Activated CD8-positive, alpha-beta memory T cell treated with anti-CD3 and anti-CD28 coated beads, Interleukin-2, amount 50 U/mL, for 1 hour (primary cell): Measurements from ENCODE around the gene AFF3.

Experiments
- DNase-seq: peaks from one replicate; pipeline ENCODE4 v3.0.0-alpha.2; 2020; ENCODE audit errors: extremely low read depth

The AFF3 gene

DNA sequence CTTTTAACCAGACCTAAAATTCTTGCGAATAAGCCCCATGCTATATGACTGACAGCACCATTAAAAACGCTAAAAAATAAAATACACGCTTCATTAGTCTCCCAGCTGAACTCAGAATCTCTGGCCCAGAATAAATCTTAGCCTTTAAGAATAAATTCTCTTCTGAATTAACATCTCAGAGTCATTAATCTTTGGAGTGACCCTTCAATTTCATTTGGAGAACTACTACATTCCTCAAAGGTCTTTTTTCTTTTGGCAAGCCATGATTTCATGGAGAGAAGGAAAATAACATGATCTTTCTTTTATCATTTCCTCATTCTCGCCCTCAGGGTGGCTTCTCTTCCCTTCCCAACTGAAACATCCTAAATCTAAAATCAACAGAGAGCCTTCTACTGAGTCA is 259.0 kb downstream of the AFF3 start:
- no peak for DNase-seq

DNA sequence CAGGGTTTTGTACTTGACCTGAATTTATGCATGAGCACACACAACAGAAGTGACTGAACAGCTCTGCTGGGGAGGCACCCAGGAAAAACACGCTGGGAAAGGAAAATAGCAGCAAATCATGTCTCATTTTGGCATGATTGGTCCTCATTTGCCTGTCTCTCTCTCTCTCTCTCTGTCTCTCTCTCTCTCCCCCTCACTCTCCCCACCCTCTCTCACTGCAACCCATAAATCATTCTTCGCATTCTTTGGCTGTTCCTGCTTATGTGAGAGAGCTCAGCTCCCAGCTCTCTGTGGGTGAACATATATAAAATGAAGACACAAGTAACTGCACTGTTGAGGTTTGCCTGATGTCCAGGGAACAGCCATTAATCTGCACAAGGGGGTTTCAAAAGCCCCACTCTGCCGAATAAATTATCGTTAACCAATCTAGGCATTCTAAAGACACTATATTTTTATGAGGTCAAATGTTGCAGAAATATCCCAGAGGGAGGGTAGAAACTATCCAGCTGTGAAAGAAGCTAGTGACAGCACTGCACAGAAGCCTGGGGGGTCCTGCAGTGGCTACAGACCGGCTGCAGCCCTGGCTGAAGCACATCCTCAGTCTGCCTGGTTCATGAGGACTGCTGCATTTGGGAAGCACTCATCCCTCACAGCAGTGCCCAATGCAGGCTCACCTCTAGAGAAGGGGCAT is 260.3 kb downstream of the AFF3 start:
- no peak for DNase-seq

DNA sequence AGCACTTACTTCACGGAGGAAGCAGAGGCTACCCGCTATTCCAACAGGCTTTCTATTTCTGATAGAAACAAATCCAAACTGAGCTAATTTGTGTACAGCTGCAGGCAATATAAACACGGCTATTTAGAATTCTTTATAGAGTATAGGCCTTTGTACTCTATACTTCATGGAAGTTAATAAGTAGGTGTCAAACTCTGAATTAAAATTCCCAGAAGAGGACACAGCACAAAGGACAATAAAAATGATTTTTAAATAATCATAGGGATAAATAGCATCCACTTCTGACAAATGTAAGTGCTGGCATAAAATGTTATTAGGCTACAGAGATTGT is 261.5 kb downstream of the AFF3 start:
- no peak for DNase-seq

DNA sequence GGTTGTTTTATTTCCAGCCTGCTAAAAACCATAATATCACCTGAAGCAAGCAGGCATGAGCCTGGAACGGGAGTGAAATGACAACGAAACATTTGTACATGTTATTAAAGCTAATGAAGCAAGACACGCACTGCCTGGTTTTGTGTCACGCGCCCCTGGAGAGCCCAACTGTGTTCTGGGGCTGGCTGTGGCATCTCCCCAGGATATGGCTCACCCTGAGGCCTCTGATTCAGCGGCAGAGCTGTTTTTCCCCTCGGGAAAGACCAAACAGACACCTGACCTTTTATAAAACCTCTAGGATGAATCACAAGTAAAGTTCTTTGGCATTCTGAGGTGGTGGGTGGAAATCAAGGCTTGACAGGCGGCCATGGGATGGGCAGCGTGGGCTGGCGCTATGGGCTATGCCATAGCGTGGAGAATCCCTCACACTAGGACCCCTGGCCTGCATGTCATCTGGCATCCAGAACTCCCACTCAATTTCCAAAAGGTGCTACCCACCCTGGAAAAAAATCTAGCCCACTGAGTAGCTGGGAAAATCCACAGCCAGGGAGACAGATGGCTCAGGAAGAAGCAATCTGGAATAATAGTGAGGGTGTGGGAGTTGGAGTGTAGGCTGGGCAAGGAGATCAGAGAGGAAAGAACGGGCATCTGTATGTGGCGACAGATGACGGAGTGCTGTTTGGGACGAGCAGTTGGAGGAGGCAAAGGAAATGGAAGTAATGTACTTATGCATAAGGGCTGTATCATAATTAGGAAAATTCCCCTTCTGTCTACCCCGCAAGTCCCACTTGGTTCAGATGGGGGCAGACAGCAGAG is 262.0 kb downstream of the AFF3 start:
- no peak for DNase-seq

DNA sequence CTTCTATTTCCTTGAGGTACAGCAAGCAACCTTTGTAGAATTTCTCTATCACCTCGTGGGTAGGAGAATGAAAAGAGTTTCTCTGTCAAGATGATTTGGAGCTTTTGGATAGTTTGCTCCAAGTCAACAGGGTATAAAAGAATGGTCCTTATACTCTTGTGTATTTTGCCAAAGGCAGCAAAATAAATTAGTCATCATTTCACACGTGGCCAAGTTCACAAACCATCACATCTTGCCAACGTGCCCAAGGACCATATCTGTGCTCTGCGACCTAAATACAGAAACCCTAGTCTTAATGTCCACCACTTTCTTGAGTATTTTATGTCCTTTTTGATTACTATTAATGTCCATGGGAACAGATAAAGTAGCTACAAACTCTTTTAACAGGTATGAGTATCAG is 262.9 kb downstream of the AFF3 start:
- no peak for DNase-seq

DNA sequence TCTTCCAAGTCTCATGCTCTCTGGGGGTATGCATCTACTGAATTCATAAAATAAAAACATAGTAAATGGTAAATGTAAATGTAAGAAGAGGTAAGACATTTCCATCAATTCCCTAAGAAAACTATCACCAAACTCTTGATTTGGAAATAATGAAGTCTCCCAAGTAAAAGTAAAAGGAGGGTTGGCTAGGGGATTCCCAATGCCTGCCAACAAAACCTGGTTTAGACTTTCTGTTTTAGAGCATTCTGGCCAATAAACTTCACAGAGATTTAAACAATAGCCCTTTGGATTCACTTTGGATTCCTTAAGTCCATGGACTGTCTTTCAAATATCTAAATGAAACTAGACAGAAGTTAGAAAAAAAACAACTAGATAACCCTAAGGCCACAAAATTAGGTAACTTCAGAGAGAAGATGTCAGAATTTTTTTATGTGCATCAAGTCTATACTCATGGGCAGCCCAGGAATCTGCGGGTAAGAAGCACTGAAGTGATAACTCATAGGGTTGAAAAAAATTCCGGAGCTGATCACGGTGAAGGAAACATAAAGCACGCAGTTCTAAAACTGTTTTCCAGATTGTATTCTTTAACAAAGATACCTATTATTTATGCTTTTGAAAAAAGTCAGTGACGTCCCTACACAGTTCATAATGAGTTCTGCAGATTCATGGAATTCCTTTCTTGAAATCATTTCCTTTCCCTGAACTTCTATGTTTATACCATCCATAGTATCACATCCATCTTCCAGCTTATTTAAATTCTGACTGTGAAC is 263.6 kb downstream of the AFF3 start:
- DNase-seq, result no peak

DNA sequence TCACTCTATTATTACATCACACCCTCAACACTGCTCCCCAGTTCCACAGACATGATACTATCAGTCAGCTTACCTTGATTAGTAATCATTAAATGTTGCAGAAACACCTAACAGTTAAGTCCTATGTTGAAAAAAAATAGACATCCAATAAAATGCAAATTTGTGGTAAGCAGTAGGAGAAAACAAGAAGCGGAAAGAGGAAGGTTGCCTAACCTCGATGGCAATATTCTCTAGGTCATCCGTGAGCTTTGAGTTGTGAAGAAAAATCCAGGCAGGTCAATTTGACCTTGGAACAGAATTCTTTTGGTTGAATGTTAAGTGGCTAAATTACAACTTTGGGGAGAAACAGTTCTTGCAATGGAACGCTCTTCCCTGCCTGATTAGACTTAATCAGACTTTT is 264.4 kb downstream of the AFF3 start:
- DNase-seq, result no peak

DNA sequence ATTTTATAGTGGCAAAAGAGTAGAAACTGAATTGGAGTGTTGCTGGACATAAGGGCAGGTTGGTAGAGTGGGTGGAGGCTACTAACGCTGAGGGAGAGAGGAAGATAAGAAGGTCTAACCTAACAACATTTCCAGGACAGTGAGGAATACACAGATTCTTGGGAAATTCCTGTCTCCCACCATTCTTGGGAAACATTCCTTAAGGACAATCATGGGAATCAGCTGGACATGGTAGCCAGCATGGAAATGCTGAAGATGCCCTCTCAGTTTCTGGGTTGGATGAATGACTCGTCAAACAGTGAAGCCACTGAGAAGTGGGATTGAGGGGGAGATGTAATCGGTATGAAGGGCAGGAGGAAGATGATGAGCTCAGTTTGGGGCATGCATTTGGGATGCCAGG is 265.4 kb downstream of the AFF3 start:
- no peak for DNase-seq

DNA sequence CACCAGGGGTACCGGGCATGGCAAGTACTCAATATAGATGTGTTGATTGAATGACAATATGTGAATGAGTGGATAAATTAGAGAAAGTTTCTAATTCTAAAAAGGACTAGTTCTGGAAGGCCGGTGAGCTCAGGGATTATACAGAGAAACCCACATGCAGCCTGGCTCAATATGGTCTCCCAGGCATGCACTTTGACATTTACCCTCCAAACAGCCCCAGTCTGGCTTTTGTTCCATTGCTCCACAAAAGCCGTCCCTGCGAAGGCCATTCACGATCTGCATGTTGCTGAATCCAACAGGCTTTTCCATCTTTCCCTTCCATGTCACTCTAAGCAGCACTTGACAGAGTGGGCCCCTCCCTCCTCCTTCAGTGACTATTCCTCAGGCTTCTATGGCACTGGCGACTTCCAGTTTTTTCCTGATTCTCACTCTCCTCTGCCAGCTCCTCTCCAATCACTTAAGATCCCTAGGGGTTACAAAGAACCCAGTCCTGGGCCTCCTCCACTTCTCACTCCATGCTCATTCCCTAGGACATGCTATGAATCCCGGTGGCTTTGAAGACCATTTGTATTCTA is 266.7 kb downstream of the AFF3 start:
- no peak for DNase-seq

DNA sequence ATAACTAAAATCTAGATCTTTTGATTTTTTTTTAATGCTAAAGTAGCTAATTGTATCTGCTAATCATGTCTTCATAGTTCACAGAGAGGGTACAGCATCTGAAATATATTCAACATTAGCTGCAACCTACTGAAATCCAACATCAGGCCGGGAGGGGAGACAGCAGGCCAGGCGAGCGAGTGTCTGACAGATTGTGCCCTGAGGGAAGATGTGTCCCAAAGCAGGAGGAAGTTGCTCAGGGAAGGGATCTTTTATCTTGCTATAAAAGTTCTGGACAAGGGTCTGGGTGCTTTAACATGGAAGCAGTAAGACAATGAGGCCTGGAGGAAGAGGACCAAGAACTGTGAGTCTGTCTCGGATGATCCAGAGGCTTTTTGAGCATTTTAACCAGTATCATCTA is 274.1 kb downstream of the AFF3 start:
- DNase-seq, result no peak

DNA sequence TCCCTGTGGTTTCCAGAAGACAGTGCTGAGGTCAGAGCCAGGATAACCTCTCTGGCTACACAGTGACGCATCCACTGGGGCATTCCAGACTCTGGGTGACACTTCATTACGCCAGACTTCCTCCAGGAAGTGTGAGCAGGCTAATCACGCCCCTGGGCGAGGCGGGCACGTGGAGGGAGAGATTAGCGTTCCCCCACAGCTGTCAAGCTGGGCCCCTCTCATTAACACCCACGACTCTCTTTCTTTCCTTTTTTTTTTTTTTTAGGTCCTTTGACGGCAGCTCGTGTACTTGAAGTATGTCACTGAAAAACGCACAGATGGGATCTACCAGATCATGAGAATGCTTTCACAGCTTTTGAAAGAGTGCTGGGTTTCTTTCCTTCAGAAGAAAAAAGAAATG is 274.6 kb downstream of the AFF3 start:
- DNase-seq, result no peak

DNA sequence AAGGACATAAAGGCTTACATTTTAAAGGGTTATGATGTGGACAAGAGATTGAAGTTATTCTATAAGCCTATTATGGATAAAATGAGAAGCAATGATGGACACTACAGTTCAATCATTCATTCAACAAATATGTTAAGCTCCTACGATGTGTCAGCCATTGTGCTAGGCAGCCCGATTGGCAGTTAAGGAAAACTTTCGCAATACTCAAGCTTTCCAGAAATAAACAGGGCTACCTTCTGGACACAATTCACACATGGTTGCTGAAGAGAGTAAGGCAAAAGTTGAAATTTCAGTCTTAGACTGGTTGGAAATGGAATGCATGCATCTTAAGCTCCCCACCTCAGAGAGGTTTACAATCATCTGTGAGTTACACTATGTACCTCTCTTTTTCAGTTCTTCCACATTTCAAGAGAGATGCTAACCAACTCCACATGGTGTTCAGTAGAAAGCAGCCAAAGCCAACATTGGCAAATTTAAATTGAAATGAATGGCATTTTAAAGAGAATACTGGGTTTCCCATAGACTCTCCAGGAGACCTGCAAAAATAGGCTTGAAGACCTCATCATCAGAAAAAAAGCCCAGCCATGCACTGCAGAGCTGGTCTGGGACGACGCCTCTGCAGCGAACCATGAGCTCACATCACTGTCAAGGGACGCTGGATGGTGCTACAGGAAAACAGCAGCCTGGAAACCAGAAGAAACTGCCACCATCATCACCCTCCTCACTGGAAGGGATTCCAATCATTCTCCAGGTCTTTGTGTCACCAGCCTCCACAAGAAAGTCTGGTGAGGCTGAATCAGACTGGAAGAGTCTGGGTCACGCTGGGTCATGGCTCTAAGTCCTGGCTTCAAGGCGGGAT is 276.3 kb downstream of the AFF3 start:
- DNase-seq, result no peak

DNA sequence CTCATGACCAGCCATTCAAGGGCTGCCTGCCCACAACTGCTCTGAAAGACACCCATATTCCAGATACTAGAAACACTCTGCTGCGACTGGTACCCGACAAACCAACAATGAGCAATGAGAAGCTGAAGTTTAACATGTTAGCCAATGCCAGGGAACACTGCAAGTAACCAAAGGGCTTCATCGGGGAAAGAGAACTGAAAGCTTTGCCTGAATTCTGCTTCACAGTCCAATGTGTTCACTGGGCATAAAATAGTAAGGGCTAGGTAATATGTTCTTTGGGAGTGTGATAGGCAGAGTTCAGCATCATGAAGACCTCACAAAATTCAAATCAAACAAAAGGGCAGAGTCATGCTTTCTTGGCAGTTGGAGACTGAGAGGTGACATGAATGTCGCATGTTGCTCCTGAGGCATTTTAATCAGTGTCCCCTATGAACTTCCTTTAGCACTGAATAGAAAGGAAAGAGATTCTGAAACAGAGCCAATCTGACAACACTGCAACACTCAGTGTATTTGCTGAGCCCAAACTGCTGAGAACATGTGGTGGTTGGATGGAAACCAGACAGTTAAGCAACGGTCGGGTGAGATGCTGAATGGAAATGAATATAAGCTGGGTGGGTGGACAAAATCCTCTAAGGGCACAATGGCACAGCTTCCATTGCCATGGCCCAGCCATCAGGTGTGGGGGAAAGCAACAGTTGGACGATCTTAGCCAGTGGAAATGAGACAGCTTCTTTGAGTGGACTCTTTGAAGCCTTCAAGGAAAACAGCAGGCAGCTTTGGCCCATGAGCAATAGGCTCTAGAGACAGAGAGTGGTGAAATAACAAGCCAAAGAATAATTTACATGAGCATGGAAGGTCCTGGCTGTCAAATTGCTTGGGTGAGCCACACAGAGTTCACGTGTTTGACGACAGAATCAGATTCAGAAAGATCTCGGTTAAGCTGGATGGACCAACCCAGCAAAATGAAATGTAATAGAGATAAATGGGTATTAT is 277.5 kb downstream of the AFF3 start:
- no peak for DNase-seq

DNA sequence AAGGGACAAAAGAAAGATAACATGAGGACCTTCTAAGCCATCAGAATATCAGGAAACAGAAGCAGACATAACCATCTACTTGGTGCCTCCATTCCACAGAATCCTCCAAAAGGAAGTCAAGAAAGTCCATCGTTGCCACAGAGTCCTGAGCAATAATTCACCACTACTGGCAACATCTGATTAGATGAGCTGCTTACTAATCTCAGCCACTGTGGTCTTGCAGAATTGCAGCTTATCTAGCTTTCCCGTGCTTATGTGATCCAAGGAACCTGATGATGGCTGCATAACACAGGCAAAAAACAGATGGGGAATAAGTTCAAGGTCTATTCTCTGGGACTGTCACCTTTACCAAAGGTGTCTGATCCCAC is 278.5 kb downstream of the AFF3 start:
- no peak for DNase-seq

DNA sequence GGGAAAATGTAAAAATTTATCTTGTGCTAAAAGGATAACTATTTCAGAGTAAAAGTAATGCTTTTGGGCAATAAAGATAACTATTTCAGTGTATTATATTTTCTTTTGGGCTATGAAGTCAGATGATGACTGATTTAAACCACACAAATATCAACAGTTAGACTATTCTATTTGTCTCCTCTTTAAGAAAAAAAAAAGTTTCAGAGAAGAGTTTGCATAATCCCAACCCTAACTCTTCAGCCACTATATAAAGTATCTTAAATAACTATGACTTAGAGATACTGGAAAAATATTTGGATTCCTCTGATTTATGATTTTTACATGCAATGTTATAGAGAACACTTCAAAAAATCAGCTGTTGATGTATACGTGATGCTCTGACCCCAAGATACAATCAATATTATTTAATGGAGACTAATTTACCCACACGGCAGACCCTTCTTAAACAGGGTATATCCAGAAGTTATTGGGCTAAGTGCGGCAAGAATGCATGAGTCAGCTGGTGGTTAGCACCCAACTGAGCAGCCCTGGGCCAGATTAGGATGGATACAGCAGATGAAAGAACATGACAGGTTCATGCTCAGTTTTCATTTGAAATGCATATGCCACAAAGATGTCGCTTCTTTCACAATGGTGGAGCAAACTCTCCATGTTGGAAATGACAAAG is 279.0 kb downstream of the AFF3 start:
- no peak for DNase-seq

DNA sequence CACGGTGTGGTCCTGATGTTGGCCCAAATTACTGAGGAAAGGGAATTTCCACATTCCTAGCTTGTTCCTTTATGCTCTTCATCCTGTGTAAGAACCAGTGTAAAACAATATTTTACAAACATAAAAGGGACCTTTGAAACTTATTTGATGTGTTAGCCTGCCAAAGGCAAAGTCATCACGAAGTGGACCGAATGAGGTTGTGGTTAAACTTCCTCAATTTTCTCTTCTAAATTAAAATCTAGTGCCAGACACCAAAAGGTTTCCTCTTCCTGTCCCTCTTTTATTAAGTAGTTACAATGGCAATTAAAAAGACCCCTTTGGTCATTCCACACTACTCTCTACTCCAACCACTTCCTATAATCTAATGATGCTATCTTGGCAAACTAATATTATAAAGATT is 279.8 kb downstream of the AFF3 start:
- no peak for DNase-seq

DNA sequence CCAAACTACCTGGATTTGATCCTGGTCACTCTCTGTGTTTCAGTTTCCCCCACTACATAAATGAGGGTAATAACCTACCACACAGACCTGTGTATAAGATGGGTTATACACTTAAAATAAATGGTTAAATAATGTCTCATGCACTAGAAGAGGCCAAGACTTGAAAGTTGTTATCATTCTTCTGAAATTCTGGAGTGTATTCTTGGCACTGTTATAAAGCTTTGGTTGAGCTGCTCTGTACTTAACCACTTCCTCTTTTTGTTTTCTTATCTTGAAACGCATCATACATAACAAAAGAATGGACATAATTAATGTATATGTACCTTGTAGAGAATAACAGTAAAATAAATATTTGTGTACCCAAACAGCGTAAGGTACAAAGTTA is 281.0 kb downstream of the AFF3 start:
- DNase-seq, result no peak

DNA sequence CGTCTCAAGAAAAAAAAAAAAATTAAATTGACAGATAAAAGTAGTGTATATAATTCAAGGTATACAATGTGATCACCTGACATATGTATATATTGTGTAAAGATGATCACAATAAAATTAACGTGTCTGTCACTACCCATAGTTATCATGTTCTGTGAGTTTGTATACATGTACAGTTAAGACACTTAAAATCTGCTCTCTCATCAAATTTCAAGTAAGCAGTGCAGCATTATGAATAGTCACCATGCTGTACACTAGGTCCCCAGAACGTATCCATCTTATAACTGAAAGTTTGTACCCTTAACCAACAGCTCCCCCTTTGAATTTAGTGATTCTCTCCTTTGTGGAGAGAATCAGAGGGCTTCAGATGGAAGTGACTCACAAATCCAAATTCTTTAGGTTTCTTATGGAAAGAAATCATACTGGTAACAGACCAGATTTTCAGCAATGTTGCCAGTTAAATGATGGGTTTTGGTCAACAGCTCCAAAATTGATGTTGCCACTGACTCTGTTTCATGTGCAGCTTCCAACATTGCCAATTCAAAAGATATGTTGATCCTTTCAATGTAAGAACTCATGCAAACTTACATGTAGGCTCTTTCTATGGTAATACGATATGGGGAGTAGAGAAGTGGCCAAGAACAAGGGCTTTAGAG is 281.5 kb downstream of the AFF3 start:
- no peak for DNase-seq

DNA sequence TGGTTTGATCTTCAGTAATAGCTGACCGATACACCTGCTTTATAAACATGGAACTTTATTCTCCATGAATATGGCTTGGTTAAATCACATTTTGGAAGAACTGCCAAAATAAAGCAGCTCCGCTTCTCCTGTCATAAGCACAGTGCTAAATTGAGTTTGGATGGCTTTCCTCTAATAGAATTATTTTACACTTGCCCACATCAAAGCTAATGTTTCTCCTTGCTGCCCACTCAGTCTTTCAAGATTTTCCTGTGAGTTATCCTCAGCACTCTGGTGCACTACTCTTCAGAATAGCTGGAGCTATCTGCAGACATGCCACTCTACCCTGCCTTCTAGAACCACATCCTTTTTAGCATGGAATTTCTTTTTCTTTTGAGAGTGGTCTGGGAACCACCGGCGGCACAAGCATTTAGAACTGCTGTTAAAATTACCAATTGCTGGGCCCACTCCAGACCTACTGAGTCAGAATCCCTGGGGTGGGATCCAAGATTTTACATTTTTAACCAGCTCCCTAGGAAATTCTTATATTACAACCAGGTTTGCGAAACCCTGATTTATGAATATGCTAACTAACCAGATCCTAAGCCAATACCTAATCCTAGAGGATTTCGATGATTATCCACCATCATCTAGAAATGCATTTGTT is 283.3 kb downstream of the AFF3 start:
- DNase-seq, result no peak
